Ectodermal cell (in vitro differentiated cells): ENCODE measurements around the gene BOC.
A peak's percentile ranks its signal among the peaks of the same experiment; 100 is the strongest.

Experiments used
- H3K27ac ChIP-seq: 2 replicates; pipeline ENCODE4 v1.7.0; 2013; ENCODE audit warnings: mild to moderate bottlenecking, low read depth, low read length; ENCODE audit not compliant: insufficient read depth, poor library complexity, severe bottlenecking
- H3K27me3 ChIP-seq: 2 replicates; pipeline ENCODE4 v1.7.0; 2013; ENCODE audit warnings: mild to moderate bottlenecking, low read length; ENCODE audit not compliant: insufficient read depth, control insufficient read depth, poor library complexity, severe bottlenecking
- H3K36me3 ChIP-seq: one replicate; pipeline ENCODE4 v1.7.0; 2013; ENCODE audit warnings: low read length; ENCODE audit not compliant: control insufficient read depth, insufficient read depth
- H3K4me1 ChIP-seq: one replicate; pipeline ENCODE4 v1.7.0; 2013; ENCODE audit warnings: low read length; ENCODE audit not compliant: control insufficient read depth, insufficient read depth
- H3K4me3 ChIP-seq: 2 replicates; pipeline ENCODE4 v1.7.0; 2013; ENCODE audit warnings: low read depth, low read length, control low read depth; ENCODE audit not compliant: insufficient read depth
- H3K9me3 ChIP-seq: 2 replicates; pipeline ENCODE4 v1.7.0; 2013; ENCODE audit warnings: mild to moderate bottlenecking, low read length, moderate library complexity; ENCODE audit not compliant: control insufficient read depth
- WGBS, 2 experiments: methylation state at CpG; one replicate each; pipeline ENCODE4 v1.1.7; 2013; ENCODE audit warnings: missing lambda C conversion rate in 2 of 2; 5-methylcytosine and 5-hydroxymethylcytosine counted together

Gene BOC

DNA sequence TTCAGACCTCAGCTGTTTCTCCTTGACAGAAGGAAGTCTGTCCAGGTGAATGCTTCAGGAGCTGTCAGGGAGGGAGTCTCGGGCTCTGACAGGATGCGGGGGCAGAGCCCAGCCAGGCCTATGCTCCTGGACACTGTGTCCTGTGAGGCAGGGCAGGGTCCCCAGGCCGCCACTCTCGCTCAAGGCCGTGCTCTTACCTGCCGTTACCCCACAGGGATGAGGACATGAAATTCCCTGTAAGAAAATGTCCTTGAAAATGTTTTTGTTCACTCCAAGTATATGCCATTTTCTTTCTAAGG is 63.9 kb downstream of the BOC start:
- Histone ChIP-seq H3K27me3 (no peaks in the 10 kb centered on the region), H3K4me3 (no peak overlapping the region), H3K4me1 (peaks cover 49% of the 10 kb centered on the region), H3K27ac (no peak overlapping the region), H3K9me3 (no peaks in the 10 kb centered on the region), H3K36me3 (peaks cover 79% of the 10 kb centered on the region)
- WGBS, 2 experiments, result 94 to 95% methylated on average over 6 of the region's 6 CpGs

DNA sequence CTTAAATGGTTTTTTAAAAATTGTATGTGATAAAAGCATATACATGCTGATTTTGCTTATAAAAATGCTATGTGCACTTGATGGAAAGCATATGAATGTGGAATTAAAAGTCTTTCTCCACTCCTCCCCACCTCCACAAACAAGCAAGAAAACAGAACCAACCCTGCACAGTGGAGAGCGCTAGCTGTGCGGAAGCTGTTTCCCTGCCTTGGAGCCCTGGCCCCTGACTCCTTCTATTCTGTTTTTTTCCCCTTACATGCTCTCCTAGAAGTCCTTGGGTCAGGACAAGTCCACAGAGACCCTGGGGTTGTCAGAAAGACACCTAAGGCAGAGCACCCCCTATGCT is 64.2 kb downstream of the BOC start:
- no peaks in the 10 kb centered on the region for H3K9me3 ChIP-seq
- peaks cover 79% of the 10 kb centered on the region for H3K36me3 ChIP-seq
- 85 to 90% methylated on average over 2 of the region's 2 CpGs for WGBS, 2 experiments

DNA sequence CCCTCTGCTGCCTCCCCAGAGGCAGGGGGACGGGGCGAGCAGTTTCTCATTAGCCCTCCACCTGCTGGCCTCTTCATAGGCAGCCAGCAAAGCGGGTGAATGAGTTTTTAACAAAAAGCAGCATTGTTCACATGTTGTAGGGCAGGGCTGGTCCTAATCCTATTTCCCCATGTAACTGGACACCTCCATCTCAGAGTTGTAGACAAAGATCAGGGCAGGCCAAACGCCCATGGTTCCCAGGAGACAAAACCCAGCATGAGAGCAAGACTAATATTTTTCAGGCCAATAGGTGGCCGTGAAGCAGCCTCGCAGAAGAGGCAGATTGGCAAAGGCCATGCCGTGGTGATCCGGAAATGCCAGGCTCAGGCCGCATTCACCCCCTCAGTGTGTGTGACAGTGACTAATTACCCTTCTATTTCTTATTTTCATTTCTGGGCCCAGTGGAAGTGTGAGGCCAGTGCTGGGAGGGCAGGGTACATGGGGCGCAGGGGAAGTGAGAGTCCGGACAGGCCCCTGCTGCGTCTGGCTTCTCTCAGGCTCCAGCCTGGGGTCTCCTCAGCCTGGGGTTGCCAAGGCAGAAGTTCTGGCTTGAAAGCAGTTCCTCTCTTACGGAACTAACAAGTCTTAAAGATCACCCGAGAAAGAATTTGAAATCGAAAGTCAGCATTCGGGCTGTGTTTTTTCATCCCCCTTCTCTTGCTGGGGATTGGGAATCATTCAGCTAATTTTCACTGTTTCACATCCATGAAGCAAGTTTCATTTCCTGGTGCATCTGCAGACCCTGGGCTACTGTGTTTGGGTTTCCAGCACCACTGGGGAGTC is 64.8 kb downstream of the BOC start:
- Histone ChIP-seq H3K9me3 (no peaks in the 10 kb centered on the region), H3K27ac (peak overlapping the region; percentile 90), H3K27me3 (no peaks in the 10 kb centered on the region), H3K36me3 (peaks cover 79% of the 10 kb centered on the region), H3K4me3 (no peak overlapping the region), H3K4me1 (peaks cover 43% of the 10 kb centered on the region)
- 59 to 67% methylated on average over 16 of the region's 16 CpGs for WGBS, 2 experiments

More for the DNA sequence above, 64.2 kb downstream of the BOC start:
- Histone ChIP-seq H3K27ac (peak overlapping the region; percentile 90), H3K27me3 (no peaks in the 10 kb centered on the region), H3K4me3 (no peak overlapping the region), H3K4me1 (peaks cover 49% of the 10 kb centered on the region)

DNA sequence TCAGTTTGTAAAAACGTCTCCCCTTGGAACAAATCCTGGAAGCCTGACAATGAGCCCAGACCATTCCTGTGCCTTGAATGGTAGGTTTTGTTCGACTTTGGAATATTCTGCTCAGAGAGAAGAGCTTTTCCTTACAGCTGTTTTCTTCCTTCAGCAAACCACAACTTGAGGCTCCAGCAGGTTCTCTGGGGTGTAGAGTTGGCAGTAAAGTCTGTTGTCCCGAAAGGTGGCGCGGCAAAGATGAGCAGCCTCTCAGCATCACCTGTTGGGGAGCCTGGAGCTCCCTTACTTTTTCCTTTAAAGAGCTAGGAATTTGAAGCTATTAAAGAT is 65.4 kb downstream of the BOC start:
- Histone ChIP-seq H3K9me3 (no peaks in the 10 kb centered on the region), H3K4me3 (no peak overlapping the region), H3K36me3 (peaks cover 79% of the 10 kb centered on the region), H3K4me1 (peaks cover 38% of the 10 kb centered on the region), H3K27me3 (no peaks in the 10 kb centered on the region), H3K27ac (peak overlapping the region; percentile 90)
- 93% methylated on average over 5 of the region's 5 CpGs for WGBS, 2 experiments

DNA sequence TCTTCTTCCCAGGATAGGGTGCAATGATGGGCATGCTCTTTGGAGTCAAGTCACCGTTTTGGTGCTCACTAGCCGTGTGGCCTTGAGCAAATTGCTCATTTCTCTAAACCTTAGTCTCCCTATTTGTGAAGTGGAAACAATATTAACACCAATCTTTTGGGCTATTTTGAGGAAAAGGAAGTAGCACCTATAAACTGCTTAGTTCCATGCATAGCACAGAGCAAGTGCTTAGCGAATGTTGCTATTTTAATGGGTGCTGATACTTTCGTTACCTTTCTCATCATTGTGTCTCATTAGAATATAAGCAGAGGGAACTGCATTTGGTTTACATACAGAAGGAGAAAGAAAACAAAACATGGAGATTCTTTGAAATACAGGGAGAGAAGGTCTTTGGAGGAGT is 66.1 kb downstream of the BOC start:
- Histone ChIP-seq H3K27ac (no peak overlapping the region), H3K4me3 (no peak overlapping the region), H3K4me1 (peaks cover 32% of the 10 kb centered on the region), H3K27me3 (no peaks in the 10 kb centered on the region), H3K9me3 (no peaks in the 10 kb centered on the region), H3K36me3 (peaks cover 76% of the 10 kb centered on the region)
- WGBS, 2 experiments, result 96 to 100% methylated on average over 4 of the region's 4 CpGs

DNA sequence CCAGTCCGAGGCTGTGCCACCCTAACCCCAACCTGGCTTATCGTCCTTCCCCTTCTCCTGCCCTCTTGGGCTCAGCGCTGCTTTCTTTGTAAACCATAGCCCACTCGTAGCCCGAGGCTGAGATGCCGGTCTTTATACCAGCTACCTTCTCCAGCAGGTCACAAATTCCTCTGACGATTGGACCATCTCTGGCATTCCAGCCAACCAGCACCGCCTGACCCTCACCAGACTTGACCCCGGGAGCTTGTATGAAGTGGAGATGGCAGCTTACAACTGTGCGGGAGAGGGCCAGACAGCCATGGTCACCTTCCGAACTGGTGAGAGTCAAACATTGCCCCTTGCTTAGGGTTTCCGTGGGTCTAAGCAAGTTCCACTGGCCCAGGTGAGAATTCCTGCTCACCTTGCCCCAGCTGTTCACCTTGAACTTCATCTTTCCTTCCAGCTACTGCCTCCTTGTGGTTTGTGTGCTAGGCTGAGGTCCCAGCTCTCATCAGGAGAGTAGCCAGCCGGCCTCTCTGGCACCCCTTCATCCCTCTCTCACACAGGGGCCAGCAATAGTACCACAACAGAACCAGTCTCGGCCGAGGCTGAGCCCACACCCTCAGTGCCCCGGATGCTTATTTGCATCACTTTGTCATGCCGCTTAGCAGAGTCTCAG is 66.7 kb downstream of the BOC start:
- Histone ChIP-seq H3K27ac (no peak overlapping the region), H3K9me3 (no peaks in the 10 kb centered on the region), H3K27me3 (no peaks in the 10 kb centered on the region)

DNA sequence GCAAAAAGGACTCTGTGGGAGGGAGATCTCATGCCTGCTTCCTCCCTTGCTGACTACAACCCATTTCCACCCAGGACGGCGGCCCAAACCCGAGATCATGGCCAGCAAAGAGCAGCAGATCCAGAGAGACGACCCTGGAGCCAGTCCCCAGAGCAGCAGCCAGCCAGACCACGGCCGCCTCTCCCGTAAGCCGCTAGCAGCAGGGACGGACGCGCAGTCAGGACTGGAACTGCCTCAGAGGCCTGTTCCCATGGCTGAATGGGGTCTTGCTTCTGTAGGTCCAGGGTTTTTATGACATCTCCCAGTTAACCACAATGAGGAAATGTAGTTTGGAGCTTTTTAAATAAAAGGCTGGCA is 67.2 kb downstream of the BOC start:
- H3K4me1 ChIP-seq, result peaks cover 30% of the 10 kb centered on the region
- H3K27ac ChIP-seq, result no peak overlapping the region
- 92 to 93% methylated on average over 11 of the region's 11 CpGs for WGBS, 2 experiments
- no peaks in the 10 kb centered on the region for H3K9me3 ChIP-seq
- H3K36me3 ChIP-seq, result peaks cover 73% of the 10 kb centered on the region
- no peaks in the 10 kb centered on the region for H3K27me3 ChIP-seq
- H3K4me3 ChIP-seq, result no peak overlapping the region

More for the DNA sequence above, 66.7 kb downstream of the BOC start:
- WGBS, 2 experiments, result 93 to 94% methylated on average over 17 of the region's 17 CpGs
- H3K36me3 ChIP-seq, result peaks cover 75% of the 10 kb centered on the region
- H3K4me1 ChIP-seq, result peaks cover 32% of the 10 kb centered on the region
- H3K4me3 ChIP-seq, result no peak overlapping the region

DNA sequence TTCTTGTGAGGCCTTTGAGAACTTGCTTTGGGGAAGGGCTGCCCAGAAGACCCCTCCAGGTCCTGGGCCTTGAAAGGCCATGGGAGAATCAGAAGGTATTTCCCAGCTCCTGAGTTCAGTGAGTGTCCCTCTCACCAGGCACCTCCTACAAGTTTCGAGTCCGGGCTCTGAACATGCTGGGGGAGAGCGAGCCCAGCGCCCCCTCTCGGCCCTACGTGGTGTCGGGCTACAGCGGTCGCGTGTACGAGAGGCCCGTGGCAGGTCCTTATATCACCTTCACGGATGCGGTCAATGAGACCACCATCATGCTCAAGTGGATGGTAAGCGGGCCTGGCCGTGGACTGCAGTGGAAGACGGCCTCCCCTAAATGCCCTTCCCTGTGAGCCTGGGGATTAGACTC is 68.3 kb downstream of the BOC start:
- Histone ChIP-seq H3K27ac (no peak overlapping the region), H3K36me3 (peaks cover 74% of the 10 kb centered on the region), H3K4me3 (no peak overlapping the region), H3K9me3 (no peaks in the 10 kb centered on the region), H3K27me3 (no peaks in the 10 kb centered on the region), H3K4me1 (peaks cover 19% of the 10 kb centered on the region)
- 96 to 98% methylated on average over 17 of the region's 17 CpGs for WGBS, 2 experiments

DNA sequence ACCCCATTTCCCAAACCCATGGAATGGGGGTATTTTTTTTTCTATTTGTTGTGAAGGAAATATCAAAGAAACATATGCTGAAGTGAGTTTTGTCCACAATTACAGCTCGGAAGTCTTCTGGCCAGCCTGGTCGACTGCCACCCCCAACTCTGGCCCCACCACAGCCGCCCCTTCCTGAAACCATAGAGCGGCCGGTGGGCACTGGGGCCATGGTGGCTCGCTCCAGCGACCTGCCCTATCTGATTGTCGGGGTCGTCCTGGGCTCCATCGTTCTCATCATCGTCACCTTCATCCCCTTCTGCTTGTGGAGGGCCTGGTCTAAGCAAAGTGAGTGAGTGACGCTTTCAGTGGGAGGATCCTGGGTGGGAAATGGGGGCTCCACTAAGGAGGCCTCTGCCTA is 71.9 kb downstream of the BOC start:
- H3K4me3 ChIP-seq, result no peak overlapping the region
- no peaks in the 10 kb centered on the region for H3K9me3 ChIP-seq
- WGBS, 2 experiments, result 95 to 97% methylated on average over 12 of the region's 12 CpGs
- no peak overlapping the region for H3K27ac ChIP-seq
- peaks cover 12% of the 10 kb centered on the region for H3K4me1 ChIP-seq
- H3K36me3 ChIP-seq, result peaks cover 71% of the 10 kb centered on the region
- H3K27me3 ChIP-seq, result no peaks in the 10 kb centered on the region

DNA sequence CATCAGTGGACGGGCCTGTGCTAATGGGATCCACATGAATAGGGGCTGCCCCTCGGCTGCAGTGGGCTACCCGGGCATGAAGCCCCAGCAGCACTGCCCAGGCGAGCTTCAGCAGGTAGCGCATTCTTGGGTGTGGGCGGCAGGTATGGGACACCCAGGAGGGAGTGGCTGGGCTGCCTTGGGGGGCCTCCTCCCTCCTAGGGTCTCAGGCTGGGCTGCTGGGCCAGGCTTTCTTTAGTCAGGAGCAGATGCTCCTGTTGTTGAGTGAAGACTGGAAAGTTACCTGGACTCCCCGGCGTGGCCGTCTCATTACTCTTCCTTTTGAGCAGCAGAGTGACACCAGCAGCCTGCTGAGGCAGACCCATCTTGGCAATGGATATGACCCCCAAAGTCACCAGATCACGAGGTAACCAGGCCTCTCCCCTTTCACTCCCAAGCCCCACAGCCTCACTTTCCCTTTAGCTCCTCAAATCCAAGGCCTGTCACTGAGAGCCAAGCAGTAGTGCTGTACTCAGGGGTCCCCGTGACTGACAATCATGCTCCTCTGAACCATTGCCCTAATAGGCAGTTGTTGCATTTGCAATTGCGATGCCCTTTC is 73.2 kb downstream of the BOC start:
- peaks cover 59% of the 10 kb centered on the region for H3K36me3 ChIP-seq
- H3K4me1 ChIP-seq, result peaks cover 12% of the 10 kb centered on the region
- no peaks in the 10 kb centered on the region for H3K27me3 ChIP-seq
- peak overlapping the region; percentile 11 for H3K27ac ChIP-seq
- WGBS, 2 experiments, result 95 to 97% methylated on average over 12 of the region's 12 CpGs
- no peaks in the 10 kb centered on the region for H3K9me3 ChIP-seq
- H3K4me3 ChIP-seq, result no peak overlapping the region
